SH-SY5Y (cell line): ENCODE measurements around the gene SMC6.

Experiments used
- GATA2 ChIP-seq: IDR thresholded peaks from 2 replicates; pipeline ENCODE4 v1.6.1; 2011; ENCODE audit warnings: mild to moderate bottlenecking, low read depth, low read length
- GATA3 ChIP-seq: IDR thresholded peaks from 2 replicates; pipeline ENCODE4 v1.6.1; 2011; ENCODE audit warnings: low read depth, mild to moderate bottlenecking, low read length, moderate library complexity

SMC6 gene

GRCh38 chr2:17788773-17789172, 35.2 kb upstream of the SMC6 start:
- TF ChIP-seq GATA2 (no peak), GATA3 (no peak)

- no peak for TF ChIP-seq GATA3
Measured at GRCh38 chr2:17786727-17787126, 33.1 kb upstream of the SMC6 start.

GRCh38 chr2:17781482-17781881, 27.9 kb upstream of the SMC6 start:
- no peak for TF ChIP-seq GATA3
- TF ChIP-seq GATA2 = no peak

- TF ChIP-seq GATA3 (no peak), GATA2 (no peak)
Measured at GRCh38 chr2:17780546-17780945, 26.9 kb upstream of the SMC6 start.

- no peak for TF ChIP-seq GATA3
- TF ChIP-seq GATA2 = no peak
Measured at GRCh38 chr2:17772532-17772931, 18.9 kb upstream of the SMC6 start.

GRCh38 chr2:17771956-17772355, 18.3 kb upstream of the SMC6 start:
- TF ChIP-seq GATA3 = no peak
- TF ChIP-seq GATA2 = no peak

- TF ChIP-seq GATA2 = no peak
- no peak for TF ChIP-seq GATA3
Measured at GRCh38 chr2:17768894-17769293, 15.3 kb upstream of the SMC6 start.

GRCh38 chr2:17765398-17765797, 11.8 kb upstream of the SMC6 start:
- no peak for TF ChIP-seq GATA3
- TF ChIP-seq GATA2 = no peak

GRCh38 chr2:17763641-17764333, 10.2 kb upstream of the SMC6 start:
- TF ChIP-seq GATA3 (no peak), GATA2 (no peak)

GRCh38 chr2:17762451-17762850, 8.8 kb upstream of the SMC6 start:
- TF ChIP-seq GATA3 (no peak), GATA2 (no peak)

- no peak for TF ChIP-seq GATA3
- no peak for TF ChIP-seq GATA2
Measured at GRCh38 chr2:17759805-17760204, 6.2 kb upstream of the SMC6 start.

- TF ChIP-seq GATA3 (no peak), GATA2 (no peak)
Measured at GRCh38 chr2:17758118-17758517, 4.5 kb upstream of the SMC6 start.

- TF ChIP-seq GATA2 (no peak), GATA3 (no peak)
Measured at GRCh38 chr2:17757321-17757720, 3.7 kb upstream of the SMC6 start.

GRCh38 chr2:17756668-17757067, 3.1 kb upstream of the SMC6 start:
- TF ChIP-seq GATA2 (no peak), GATA3 (no peak)

GRCh38 chr2:17754773-17755425, 1.3 kb upstream of the SMC6 start:
- TF ChIP-seq GATA3 = no peak
- TF ChIP-seq GATA2 = no peak
